Hepatocyte (in vitro differentiated cells): ENCODE measurements around the gene TP73. TPM values are rescaled to one million over a fixed set of nuclear protein-coding genes. Genes with fewer than 3 reads are reported as not detected.

ENCODE experiments used
- DNase-seq: peaks from one replicate; pipeline ENCODE4 v3.0.0-alpha.2; 2016; ENCODE audit warnings: low spot score
- H2AFZ ChIP-seq: fragments of 200-600 bp; sonication (generic); 2 replicates; pipeline ENCODE4 v1.6.0; 2016; ENCODE audit warnings: antibody characterized with exemption, mild to moderate bottlenecking
- H3K27ac ChIP-seq: fragments of 200-600 bp; sonication (generic); 2 replicates; pipeline ENCODE4 v1.5.1; 2016; ENCODE audit warnings: mild to moderate bottlenecking
- H3K27me3 ChIP-seq: fragments of 200-600 bp; sonication (generic); 2 replicates; pipeline ENCODE4 v1.6.1; 2016
- H3K36me3 ChIP-seq: fragments of 200-600 bp; sonication (generic); replicated peaks from 2 replicates; pipeline ENCODE4 v1.5.1; 2016; ENCODE audit warnings: low read depth; ENCODE audit not compliant: insufficient read depth
- H3K4me1 ChIP-seq: fragments of 200-600 bp; sonication (generic); 2 replicates; pipeline ENCODE4 v1.5.1; 2016; ENCODE audit warnings: mild to moderate bottlenecking, moderate library complexity; ENCODE audit not compliant: insufficient read depth
- H3K4me2 ChIP-seq: fragments of 200-600 bp; sonication (generic); 2 replicates; pipeline ENCODE4 v1.6.0; 2016
- H3K4me3 ChIP-seq: fragments of 200-600 bp; sonication (generic); 2 replicates; pipeline ENCODE4 v1.5.1; 2016; ENCODE audit warnings: mild to moderate bottlenecking
- H3K79me2 ChIP-seq: fragments of 200-600 bp; sonication (generic); 2 replicates; pipeline ENCODE4 v1.6.0; 2017; ENCODE audit warnings: mild to moderate bottlenecking
- H3K9me2 ChIP-seq: fragments of 200-600 bp; sonication (generic); replicated peaks from 2 replicates; pipeline ENCODE4 v1.6.0; 2017; ENCODE audit warnings: mild to moderate bottlenecking; ENCODE audit not compliant: insufficient read depth
- H3K9me3 ChIP-seq: fragments of 200-600 bp; sonication (generic); 2 replicates; pipeline ENCODE4 v1.5.1; 2016; ENCODE audit warnings: low read depth, mild to moderate bottlenecking
- H4K20me1 ChIP-seq: fragments of 200-600 bp; sonication (generic); 2 replicates; pipeline ENCODE4 v1.6.0; 2016; ENCODE audit warnings: mild to moderate bottlenecking; ENCODE audit not compliant: insufficient read depth, poor library complexity, severe bottlenecking
- CTCF ChIP-seq: fragments of 200-600 bp; sonication (generic); IDR thresholded peaks from 2 replicates; pipeline ENCODE4 v1.5.1; 2016; ENCODE audit warnings: antibody characterized with exemption, mild to moderate bottlenecking; ENCODE audit not compliant: poor library complexity
- EZH2 ChIP-seq: fragments of 200-600 bp; sonication (generic); IDR thresholded peaks from 2 replicates; pipeline ENCODE4 v1.6.1; 2016; ENCODE audit warnings: antibody characterized with exemption, mild to moderate bottlenecking, borderline replicate concordance
- EZH2phosphoT487 ChIP-seq: fragments of 200-600 bp; sonication (generic); IDR thresholded peaks from one replicate; pipeline ENCODE4 v1.6.1; 2018; ENCODE audit warnings: antibody characterized with exemption, mild to moderate bottlenecking, low read depth, moderate library complexity; ENCODE audit not compliant: unreplicated experiment, severe bottlenecking
- WGBS: methylation state at CpG from one replicate; pipeline ENCODE4 v1.1.6; 2016; ENCODE audit warnings: low lambda C conversion rate; ENCODE audit errors: missing lambda C conversion rate; 5-methylcytosine and 5-hydroxymethylcytosine counted together
- polyA plus RNA-seq: library from polyadenylated mRNA; unstranded; fragments of >200 nt; fragmentation: Nextera tagmentation; extraction: Ambion mirVana; gene quantifications from 2 replicates; pipeline ENCODE4 v1.2.1, GENCODE V29; 2016
- total RNA-seq: library from RNA; depleted of rRNA; stranded (reverse); fragments of >200 nt; gene quantifications from 2 replicates; pipeline ENCODE4 v1.2.3, GENCODE V29; 2014

TP73 gene
- total and polyA plus RNA-seq, 2 experiments from 2014 or later: 0.27 to 0.47 TPM

DNA sequence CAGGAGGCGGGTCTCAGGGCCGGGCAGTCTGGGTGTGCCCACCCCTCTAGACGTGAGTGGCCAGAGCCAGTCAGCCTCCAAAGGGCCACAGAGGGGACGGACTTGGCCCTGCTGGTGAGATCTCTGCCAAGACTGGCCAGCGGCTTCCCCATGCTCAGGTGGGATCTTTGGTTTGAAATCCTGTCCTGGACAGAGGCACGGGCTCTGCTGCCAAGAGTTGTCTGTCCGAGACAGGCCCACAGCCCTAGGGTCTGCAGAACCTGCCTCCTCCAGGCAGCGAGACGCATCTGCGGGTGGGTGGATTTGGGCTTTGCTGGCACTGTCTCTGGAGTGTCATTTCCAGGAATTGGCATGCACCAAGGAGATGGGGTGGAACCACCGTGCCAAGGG, 55.6 kb downstream of the TP73 start:
- peaks cover 4% of the 10 kb centered on the region for H3K4me1 ChIP-seq
- peaks cover 18% of the 10 kb centered on the region for H3K27me3 ChIP-seq
- no peaks in the 10 kb centered on the region for H4K20me1 ChIP-seq
- no peak for TF ChIP-seq EZH2phosphoT487
- TF ChIP-seq CTCF: no peak
- TF ChIP-seq EZH2: no peak
- no peak overlapping the region for H2AFZ ChIP-seq
- H3K27ac ChIP-seq: no peak overlapping the region
- H3K36me3 ChIP-seq: no peaks in the 10 kb centered on the region
- DNase-seq: no peak
- H3K4me2 ChIP-seq: no peak overlapping the region
- no peaks in the 10 kb centered on the region for H3K9me2 ChIP-seq
- 74% methylated on average over 11 of the region's 11 CpGs for WGBS
- no peak overlapping the region for H3K4me3 ChIP-seq
- H3K79me2 ChIP-seq: no peaks in the 10 kb centered on the region
- no peaks in the 10 kb centered on the region for H3K9me3 ChIP-seq

- peaks cover 4% of the 10 kb centered on the region for H3K4me1 ChIP-seq
- no peak overlapping the region for H3K4me3 ChIP-seq
- 28% methylated on average over 15 of the region's 19 CpGs for WGBS
- peaks cover 18% of the 10 kb centered on the region for H3K27me3 ChIP-seq
- H3K36me3 ChIP-seq: no peaks in the 10 kb centered on the region
- no peaks in the 10 kb centered on the region for H4K20me1 ChIP-seq
- no peak for DNase-seq
- no peaks in the 10 kb centered on the region for H3K79me2 ChIP-seq
- H3K27ac ChIP-seq: no peak overlapping the region
- H3K4me2 ChIP-seq: no peak overlapping the region
- H3K9me3 ChIP-seq: no peaks in the 10 kb centered on the region
- H2AFZ ChIP-seq: no peak overlapping the region
- no peaks in the 10 kb centered on the region for H3K9me2 ChIP-seq
- no peak for TF ChIP-seq CTCF
- no peak for TF ChIP-seq EZH2
- no peak for TF ChIP-seq EZH2phosphoT487
Measured at GRCh38 chr1:3708791-3709190, 56.5 kb downstream of the TP73 start.

DNA sequence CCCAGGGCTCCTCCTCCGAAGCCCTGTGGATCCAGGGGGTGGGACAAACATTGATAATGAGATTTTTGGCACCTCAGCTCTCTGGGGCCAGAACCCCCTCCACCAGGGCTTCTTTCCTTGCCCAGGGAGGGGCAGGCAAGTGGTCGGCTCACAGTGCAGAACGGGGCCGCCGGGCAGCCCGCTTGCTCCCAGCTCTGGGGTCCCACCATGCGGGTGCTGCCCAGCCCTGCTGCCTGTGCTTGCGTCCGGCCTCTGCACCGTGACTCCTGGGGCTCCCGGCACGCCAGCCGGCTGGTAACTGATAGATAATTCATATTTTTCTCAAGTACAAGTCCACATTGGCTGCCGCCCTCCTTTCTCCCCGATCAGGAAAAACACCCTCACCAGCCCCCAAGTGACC, 57.9 kb downstream of the TP73 start:
- no peak for DNase-seq
- WGBS: 90% methylated on average over 13 of the region's 15 CpGs
- peaks cover 18% of the 10 kb centered on the region for H3K27me3 ChIP-seq
- no peaks in the 10 kb centered on the region for H4K20me1 ChIP-seq
- no peaks in the 10 kb centered on the region for H3K79me2 ChIP-seq
- no peak overlapping the region for H2AFZ ChIP-seq
- no peaks in the 10 kb centered on the region for H3K36me3 ChIP-seq
- peaks cover 4% of the 10 kb centered on the region for H3K4me1 ChIP-seq
- no peak overlapping the region for H3K4me2 ChIP-seq
- H3K9me2 ChIP-seq: no peaks in the 10 kb centered on the region
- no peak overlapping the region for H3K27ac ChIP-seq
- no peaks in the 10 kb centered on the region for H3K9me3 ChIP-seq
- H3K4me3 ChIP-seq: no peak overlapping the region
- TF ChIP-seq EZH2 (no peak), CTCF (no peak), EZH2phosphoT487 (no peak)

DNA sequence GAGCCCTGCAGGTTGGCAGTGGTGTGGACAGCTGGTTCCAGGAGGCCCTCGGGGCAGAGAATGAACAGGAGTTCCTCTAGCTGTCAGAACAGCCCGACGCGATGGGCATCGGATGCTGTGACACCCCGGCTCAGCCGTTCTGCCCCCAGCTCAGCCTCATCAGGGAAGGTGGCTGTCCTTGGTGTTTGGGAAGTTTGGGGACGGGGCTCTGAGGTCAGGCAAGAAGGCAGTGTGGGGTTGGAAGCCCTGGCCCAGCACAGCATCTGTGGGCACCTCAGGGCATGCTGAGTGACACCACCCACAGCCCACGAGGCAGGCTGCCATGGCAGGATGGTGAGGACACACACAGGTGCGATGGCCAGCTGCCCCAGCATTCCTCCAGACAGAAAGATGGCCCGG, 59.1 kb downstream of the TP73 start:
- H3K9me3 ChIP-seq: no peaks in the 10 kb centered on the region
- no peak overlapping the region for H3K27ac ChIP-seq
- no peaks in the 10 kb centered on the region for H3K9me2 ChIP-seq
- H3K4me1 ChIP-seq: peaks cover 4% of the 10 kb centered on the region
- no peak overlapping the region for H2AFZ ChIP-seq
- no peak overlapping the region for H3K4me3 ChIP-seq
- H3K79me2 ChIP-seq: no peaks in the 10 kb centered on the region
- peaks cover 18% of the 10 kb centered on the region for H3K27me3 ChIP-seq
- 74% methylated on average over 11 of the region's 11 CpGs for WGBS
- no peaks in the 10 kb centered on the region for H4K20me1 ChIP-seq
- no peak for TF ChIP-seq CTCF
- TF ChIP-seq EZH2phosphoT487: no peak
- TF ChIP-seq EZH2: no peak
- no peak overlapping the region for H3K4me2 ChIP-seq
- no peaks in the 10 kb centered on the region for H3K36me3 ChIP-seq
- no peak for DNase-seq
